GM15510 (cell line): ENCODE data around the gene ZNF184.

Source experiments
- POLR2A ChIP-seq: IDR thresholded peaks from 3 replicates; pipeline ENCODE4 v1.6.1; 2011; ENCODE audit warnings: borderline replicate concordance; ENCODE audit not compliant: insufficient read length; ENCODE audit errors: extremely low read depth

Gene ZNF184

DNA sequence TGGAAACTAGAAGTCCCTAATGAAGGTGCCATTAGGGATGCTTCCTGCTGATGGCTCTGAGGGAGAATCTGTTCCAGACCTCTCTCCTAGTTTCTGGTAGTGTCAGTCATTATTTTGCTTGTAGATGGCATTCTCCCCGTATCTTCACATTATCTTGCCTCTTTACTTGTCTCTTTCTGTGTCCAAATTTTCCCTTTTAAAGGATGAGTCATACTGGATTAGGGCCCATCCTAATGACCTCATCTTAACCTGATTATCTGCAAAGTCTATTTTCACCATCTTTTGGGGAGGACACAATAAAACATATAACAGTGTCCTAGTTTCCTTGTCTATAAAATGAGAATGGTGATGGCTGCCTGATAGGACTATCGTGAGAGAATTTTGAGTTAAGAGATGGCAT, 57.0 kb downstream of the ZNF184 start:
- TF ChIP-seq POLR2A = no peak

DNA sequence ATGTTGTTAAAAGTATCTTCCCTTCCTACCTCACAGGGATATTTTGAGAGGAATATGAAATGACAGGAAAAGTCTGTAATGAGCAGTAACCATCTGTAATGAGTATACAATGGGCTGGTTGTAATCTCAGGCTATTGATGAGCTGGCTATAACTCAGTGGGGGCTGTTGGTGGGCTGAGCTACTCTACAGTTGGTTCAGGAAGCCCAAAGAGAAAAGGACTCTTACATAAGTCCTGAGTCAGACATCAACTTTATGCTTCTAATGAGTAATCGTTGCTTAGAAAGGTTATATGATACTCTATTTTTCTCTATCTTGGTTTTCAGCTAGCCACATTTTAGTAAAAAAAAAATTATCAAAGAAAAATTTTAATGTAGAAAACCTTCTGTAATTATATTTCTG, 57.9 kb downstream of the ZNF184 start:
- TF ChIP-seq POLR2A = no peak

DNA sequence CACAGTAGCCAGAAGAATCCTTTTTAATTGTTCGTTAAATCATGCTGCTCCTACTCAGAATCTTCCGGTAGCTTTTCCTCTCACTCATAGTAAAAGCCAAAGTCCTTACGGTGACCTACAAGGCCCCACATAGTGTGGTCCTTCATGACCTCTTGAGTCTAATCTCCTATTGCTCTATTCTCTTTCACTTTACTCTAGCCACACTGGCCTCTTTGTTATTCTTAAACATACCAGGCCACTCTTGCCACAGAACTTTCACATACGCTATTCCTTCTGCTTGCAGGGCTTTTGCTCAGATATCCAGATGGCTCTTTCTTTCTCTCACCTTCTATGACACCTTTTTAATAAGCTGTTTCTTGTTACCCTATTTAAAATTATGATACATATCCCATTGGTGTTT, 58.6 kb downstream of the ZNF184 start:
- no peak for TF ChIP-seq POLR2A

DNA sequence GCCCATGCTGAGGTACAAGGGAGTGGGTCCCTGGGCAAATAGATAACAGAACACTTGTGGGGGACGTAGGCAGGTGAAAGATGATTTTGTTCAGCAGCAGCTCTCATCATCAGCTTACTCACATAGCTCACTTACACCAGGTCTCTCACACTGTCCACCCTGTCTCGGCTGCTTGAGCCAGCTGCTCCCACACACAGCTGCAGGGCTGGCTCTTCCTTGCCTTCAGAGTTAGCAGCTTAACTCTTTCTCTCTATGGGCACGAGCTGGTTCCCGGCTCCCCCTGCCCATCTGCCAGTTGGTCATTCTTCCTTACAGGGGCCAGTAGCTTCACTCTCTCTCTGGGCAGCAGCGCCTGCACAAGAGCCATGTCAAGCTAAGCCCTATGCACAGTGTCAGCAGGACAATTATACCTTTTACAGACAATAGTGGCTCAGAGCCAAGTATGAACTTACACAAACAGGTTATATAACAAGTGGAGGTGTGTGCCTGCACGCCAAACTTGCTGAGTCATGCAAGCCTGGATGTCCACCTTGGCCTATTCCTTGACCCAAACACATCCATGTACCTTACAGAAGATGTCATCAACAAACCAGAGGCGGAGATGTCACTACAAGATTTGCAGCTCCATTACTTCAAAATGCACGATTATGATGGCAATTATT, 65.6 kb downstream of the ZNF184 start:
- TF ChIP-seq POLR2A = no peak

DNA sequence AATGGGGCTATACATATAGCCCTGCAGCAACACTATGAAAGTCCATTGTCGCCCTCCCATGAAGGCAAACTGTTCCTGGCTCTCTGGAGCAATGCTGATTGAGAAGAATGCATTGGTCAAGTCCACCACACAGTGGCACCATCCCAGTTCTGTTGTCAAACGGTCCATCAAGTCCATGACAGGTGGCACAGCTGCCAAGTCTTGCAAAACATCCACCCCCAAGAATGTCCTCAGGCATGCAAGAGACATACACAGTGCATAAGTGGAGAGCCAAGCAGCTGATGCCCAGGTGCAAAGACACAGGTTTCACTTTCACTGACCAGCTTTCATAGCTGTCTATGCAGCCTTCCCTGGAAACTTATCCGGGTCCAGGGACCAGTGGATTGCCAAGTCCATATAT, 66.8 kb downstream of the ZNF184 start:
- no peak for TF ChIP-seq POLR2A

DNA sequence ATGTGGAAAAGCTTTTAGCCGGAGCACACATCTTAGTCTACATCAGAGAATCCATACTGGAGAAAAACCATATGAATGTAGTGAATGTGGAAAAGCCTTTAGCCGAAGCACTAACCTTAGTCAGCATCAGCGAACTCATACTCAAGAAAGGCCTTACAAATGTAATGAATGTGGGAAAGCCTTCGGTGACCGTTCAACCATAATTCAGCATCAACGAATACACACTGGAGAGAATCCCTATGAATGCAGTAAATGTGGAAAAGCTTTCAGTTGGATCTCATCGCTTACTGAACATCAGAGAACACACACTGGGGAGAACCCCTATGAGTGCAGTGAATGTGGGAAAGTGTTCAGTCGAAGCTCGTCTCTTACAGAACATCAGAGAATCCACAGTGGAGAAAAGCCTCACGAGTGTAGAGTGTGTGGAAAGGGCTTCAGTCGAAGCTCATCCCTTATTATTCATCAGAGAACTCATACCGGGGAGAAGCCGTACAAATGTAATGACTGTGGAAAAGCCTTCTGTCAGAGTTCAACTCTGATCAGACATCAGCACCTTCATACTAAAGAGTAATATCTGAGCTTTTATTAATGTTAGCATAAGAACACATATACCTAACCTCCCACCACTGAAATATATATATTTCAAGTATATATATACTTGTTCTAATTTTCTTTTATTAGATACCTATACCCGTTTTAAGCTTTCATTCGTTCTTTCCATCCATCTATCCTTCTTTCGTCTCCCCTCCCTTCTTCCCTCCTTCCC, 71.8 kb downstream of the ZNF184 start:
- no peak for TF ChIP-seq POLR2A
